ENCODE measurements around the gene KLF13. TPM values are rescaled to one million over a fixed set of nuclear protein-coding genes. Genes with fewer than 3 reads are reported as not detected.

Gene KLF13
- total and polyA plus RNA-seq, 10 of the 15 experiments (the other 5 are each of a cell fraction or from before 2014, with no cell fraction given), result 20.3 to 109 (median 51.4) TPM

GRCh38 chr15:31427411-31427810, 100.8 kb downstream of the KLF13 start:
- 47% methylated on average over 1 of the region's 1 CpG for WGBS (ENCODE audit: insufficient coverage, insufficient replicate concordance, low lambda C conversion rate, missing lambda C conversion rate)
- H3K9ac ChIP-seq (ENCODE audit: control insufficient read depth, insufficient read depth, low read length), result no peak overlapping the region
- no peaks in the 10 kb centered on the region for H4K20me1 ChIP-seq (ENCODE audit: control insufficient read depth, insufficient read depth)
- no peak overlapping the region for H3K4me2 ChIP-seq (ENCODE audit: control insufficient read depth, insufficient read depth)
- ChIA-PET CTCF (no interaction called here), POLR2A (interaction anchor here (0.6 kb wide), 1 partner anchor 20 kb away, joined by 3 read pairs; no protein-coding TSS in a partner anchor), RAD21 (ENCODE audit: unreplicated experiment) (no interaction called here), SMC1A (ENCODE audit: uncharacterized antibody, unreplicated experiment) (interaction anchor here (1.2 kb wide), 1 partner anchor 8 kb away, joined by 4 read pairs; no protein-coding TSS in a partner anchor)
- in situ Hi-C loops (cut with MboI), result no loop called here
- no peak for DNase-seq (ENCODE audit: low read depth, low spot score)
- no peaks in the 10 kb centered on the region for H3K4me1 ChIP-seq (ENCODE audit: control insufficient read depth, insufficient read depth, low read length)
- no peaks in the 10 kb centered on the region for H3K27me3 ChIP-seq (replicated peaks in 1 of 2; ENCODE audit: control insufficient read depth in 2 of 2, insufficient read depth in 2 of 2, low read length in 1 of 2)
- no peak overlapping the region for H3K4me3 ChIP-seq
- H3K9me3 ChIP-seq (replicated peaks; ENCODE audit: control insufficient read depth, insufficient read depth, low read length), result no peaks in the 10 kb centered on the region
- no TSS peak for BruUV-seq (replicated peaks)
- intact Hi-C loops (cut with micrococcal nuclease; ENCODE audit: unreplicated experiment), result no loop called here
- no peaks in the 10 kb centered on the region for H3K79me2 ChIP-seq (ENCODE audit: control insufficient read depth, insufficient read depth, low read length)
- no peaks in the 10 kb centered on the region for H3K36me3 ChIP-seq (ENCODE audit: control insufficient read depth in 2 of 2, insufficient read depth in 2 of 2, low read length in 1 of 2)
- no peak overlapping the region for H2AFZ ChIP-seq (ENCODE audit: control insufficient read depth, low read depth, low read length)
- no peak for ATAC-seq
- TF ChIP-seq FOXM1 (IDR thresholded peaks at IDR 0.05; ENCODE audit: low read depth, low read length) (no peak), KAT2A (conservative IDR thresholded peaks at IDR 0.05; ENCODE audit: control insufficient read depth, low read depth, low read length) (no peak), EED (IDR thresholded peaks at IDR 0.05; ENCODE audit: low read depth) (no peak), SMAD5 (IDR thresholded peaks at IDR 0.05; ENCODE audit: low read depth) (no peak), ZNF24 (IDR thresholded peaks at IDR 0.05) (no peak), RFX5 (IDR thresholded peaks at IDR 0.05; ENCODE audit: low read depth, low read length) (no peak), HDGF (IDR thresholded peaks at IDR 0.05) (no peak), STAT3 (IDR thresholded peaks at IDR 0.05; ENCODE audit: low read depth, low read length) (no peak), CEBPB (IDR thresholded peaks at IDR 0.05; ENCODE audit: borderline replicate concordance in 1 of 2, low read depth in 2 of 2, low read length in 2 of 2) (no peak), JUND (IDR thresholded peaks at IDR 0.05; ENCODE audit: low read depth, low read length) (no peak), HDAC6 (IDR thresholded peaks at IDR 0.05; ENCODE audit: unreplicated experiment) (no peak), REST (IDR thresholded peaks at IDR 0.05; ENCODE audit: low read depth, low read length) (no peak), PAX5 (IDR thresholded peaks at IDR 0.05; ENCODE audit: borderline replicate concordance, low read depth, low read length) (no peak), POU2F2 (IDR thresholded peaks at IDR 0.05; ENCODE audit: borderline replicate concordance, low read depth, low read length) (no peak), RELB (IDR thresholded peaks at IDR 0.05; ENCODE audit: low read depth) (no peak), CHD2 (IDR thresholded peaks at IDR 0.05; ENCODE audit: borderline replicate concordance, low read depth, low read length) (no peak), ZBED1 (IDR thresholded peaks at IDR 0.05; ENCODE audit: borderline replicate concordance) (no peak), NKRF (conservative IDR thresholded peaks at IDR 0.05) (no peak)
- H3K27ac ChIP-seq (ENCODE audit: control insufficient read depth, insufficient read depth), result no peak overlapping the region
- FAIRE-seq, result no peak
